Mesothelial cell of epicardium (in vitro differentiated cells): Measurements from ENCODE around the gene BCAS1. TPM values are rescaled to one million over a fixed set of nuclear protein-coding genes. Genes with fewer than 3 reads are reported as not detected.

Source experiments
- DNase-seq, 2 experiments: peaks; one replicate each; pipeline ENCODE4 v3.0.0; 2021; ENCODE audit warnings: low spot score in 2 of 2; ENCODE audit not compliant: unreplicated experiment in 2 of 2
- H3K27ac Mint-ChIP-seq: 2 replicates; pipeline ENCODE4 v1.8.0; 2021; ENCODE audit warnings: mixed read lengths
- H3K27me3 Mint-ChIP-seq: 2 replicates; pipeline ENCODE4 v1.8.0; 2021; ENCODE audit warnings: low read depth, mixed read lengths
- H3K36me3 Mint-ChIP-seq: 2 replicates; pipeline ENCODE4 v1.8.0; 2021; ENCODE audit warnings: mixed read lengths
- H3K4me1 Mint-ChIP-seq: 2 replicates; pipeline ENCODE4 v1.8.0; 2021; ENCODE audit warnings: mixed read lengths
- H3K4me3 Mint-ChIP-seq: 2 replicates; pipeline ENCODE4 v1.8.0; 2021; ENCODE audit warnings: mild to moderate bottlenecking, moderate library complexity, mixed read lengths
- H3K9me3 Mint-ChIP-seq: 2 replicates; pipeline ENCODE4 v1.8.0; 2021; ENCODE audit warnings: mixed read lengths
- CTCF ChIP-seq: fragments of 200-600 bp; sonication (generic); IDR thresholded peaks from one replicate; pipeline ENCODE4 v1.5.0; 2021; ENCODE audit warnings: antibody characterized with exemption; ENCODE audit not compliant: unreplicated experiment
- total RNA-seq: library from RNA; stranded (reverse); gene quantifications from 3 replicates; pipeline ENCODE4 v1.2.1, GENCODE V29; 2021

BCAS1 gene
- total RNA-seq, 1 donor from 2014 or later, result 0.20 TPM

- TF ChIP-seq CTCF, result no peak
- Mint-ChIP-seq H3K36me3 (no peaks in the 10 kb centered on the region), H3K27ac (no peak overlapping the region), H3K4me3 (no peak overlapping the region), H3K27me3 (peaks cover 7% of the 10 kb centered on the region), H3K4me1 (no peaks in the 10 kb centered on the region), H3K9me3 (peaks cover 20% of the 10 kb centered on the region)
- DNase-seq, result no peak
Measured at GRCh38 chr20:54037525-54037924, 32.9 kb downstream of the BCAS1 start.

- no peak for TF ChIP-seq CTCF
- Mint-ChIP-seq H3K4me3 (no peak overlapping the region), H3K36me3 (no peaks in the 10 kb centered on the region), H3K27me3 (peaks cover 10% of the 10 kb centered on the region), H3K27ac (no peak overlapping the region), H3K4me1 (peaks cover 15% of the 10 kb centered on the region), H3K9me3 (peaks cover 28% of the 10 kb centered on the region)
- no peak for DNase-seq
Measured at GRCh38 chr20:54029643-54030042, 40.8 kb downstream of the BCAS1 start.

- no peak for TF ChIP-seq CTCF
- Mint-ChIP-seq H3K36me3 (no peaks in the 10 kb centered on the region), H3K27ac (no peak overlapping the region), H3K4me3 (no peak overlapping the region), H3K27me3 (peaks cover 8% of the 10 kb centered on the region), H3K4me1 (peaks cover 16% of the 10 kb centered on the region), H3K9me3 (peaks cover 23% of the 10 kb centered on the region)
- no peak for DNase-seq
Measured at GRCh38 chr20:54029176-54029575, 41.2 kb downstream of the BCAS1 start.

GRCh38 chr20:54028276-54029011 is 42.0 kb downstream of the BCAS1 start:
- H3K36me3 Mint-ChIP-seq, result no peaks in the 10 kb centered on the region
- H3K27me3 Mint-ChIP-seq, result peaks cover 7% of the 10 kb centered on the region
- TF ChIP-seq CTCF, result no peak
- no peak for DNase-seq
- no peak overlapping the region for H3K27ac Mint-ChIP-seq
- H3K9me3 Mint-ChIP-seq, result peaks cover 20% of the 10 kb centered on the region
- peaks cover 16% of the 10 kb centered on the region for H3K4me1 Mint-ChIP-seq
- H3K4me3 Mint-ChIP-seq, result no peak overlapping the region

GRCh38 chr20:54027704-54028103 is 42.7 kb downstream of the BCAS1 start:
- TF ChIP-seq CTCF, result no peak
- H3K36me3 Mint-ChIP-seq, result no peaks in the 10 kb centered on the region

More at GRCh38 chr20:54027704-54028103, 42.7 kb downstream of the BCAS1 start:
- no peak overlapping the region for H3K4me3 Mint-ChIP-seq
- peaks cover 16% of the 10 kb centered on the region for H3K4me1 Mint-ChIP-seq
- H3K27ac Mint-ChIP-seq, result no peak overlapping the region
- DNase-seq, result no peak
- H3K9me3 Mint-ChIP-seq, result peaks cover 12% of the 10 kb centered on the region
- H3K27me3 Mint-ChIP-seq, result peaks cover 7% of the 10 kb centered on the region
